RPMI7951 (cell line): ENCODE data around the gene PPME1. TPM values are rescaled to one million over a fixed set of nuclear protein-coding genes. Genes with fewer than 3 reads are reported as not detected.

Experiments used
- DNase-seq: peaks from one replicate; pipeline ENCODE4 v3.0.0-alpha.2; 2012; ENCODE audit warnings: low read depth
- total RNA-seq: library from RNA; depleted of rRNA; stranded (reverse); fragments of >200 nt; shearing (Covaris generic); gene quantifications from 2 replicates; pipeline ENCODE4 v1.2.3, GENCODE V29; 2014

The PPME1 gene
- total RNA-seq, 1 experiment from 2014 or later, result 63.8 TPM

- no peak for DNase-seq
These were observed 13.9 kb upstream of the PPME1 start for GRCh38 chr11:74157169-74157568.

- no peak for DNase-seq
These were observed 11.4 kb upstream of the PPME1 start for GRCh38 chr11:74159642-74160041.

- no peak for DNase-seq
These were observed 8.2 kb upstream of the PPME1 start for GRCh38 chr11:74162681-74163467.

DNA sequence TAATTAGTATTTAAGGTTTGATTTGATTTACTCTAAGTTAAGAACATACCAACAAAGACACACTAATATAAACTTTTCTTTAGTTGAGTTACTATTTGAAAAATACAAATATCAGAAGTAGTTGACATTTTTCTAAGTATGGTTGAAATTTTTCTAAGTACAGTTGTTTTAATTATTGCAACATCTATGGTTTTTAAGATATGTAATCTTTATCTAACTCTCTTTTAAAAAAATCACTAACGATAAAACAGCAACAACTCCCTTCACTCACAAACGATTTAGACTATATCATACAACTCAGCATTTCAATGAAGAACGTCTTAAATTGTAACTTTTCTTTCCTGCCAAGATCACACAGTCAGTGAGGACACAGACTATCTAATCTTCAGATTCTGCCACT, 2.3 kb upstream of the PPME1 start:
- DNase-seq, result no peak

DNA sequence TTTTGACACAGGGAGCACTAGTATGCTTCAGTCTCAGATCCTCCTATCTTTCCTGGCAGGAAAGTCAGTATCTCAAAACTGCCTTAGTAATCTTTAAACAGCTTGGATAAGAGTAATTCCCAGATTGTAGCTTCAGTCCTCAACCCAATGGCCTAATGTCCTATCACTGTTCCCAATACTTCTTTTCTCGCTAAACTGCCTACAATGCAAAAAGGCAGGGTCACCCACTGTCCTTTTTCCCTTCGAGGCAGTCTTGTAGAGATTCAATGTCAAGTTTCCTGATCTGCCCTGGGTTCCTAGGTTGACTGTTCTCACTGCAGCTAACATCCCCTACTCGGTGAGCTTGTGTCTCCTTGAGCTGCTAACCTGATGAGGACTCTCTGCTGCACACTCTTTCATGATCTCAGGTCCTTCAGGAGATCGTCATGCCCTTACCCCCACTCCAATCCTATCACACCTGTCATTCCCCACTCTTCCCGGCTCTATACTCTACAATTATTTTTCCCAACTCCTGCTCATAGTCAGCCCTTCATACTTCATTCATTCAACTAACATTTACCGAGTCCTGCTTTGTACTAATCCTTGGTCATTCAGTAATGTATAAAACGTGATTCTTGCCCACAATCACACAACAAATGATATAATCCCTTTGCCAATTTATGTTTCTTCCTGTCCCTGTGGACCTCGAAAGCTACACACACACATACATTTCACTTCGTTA, 1.2 kb upstream of the PPME1 start:
- peak; percentile 1 for DNase-seq

- peak; percentile 2 for DNase-seq
These were observed 510 bp downstream of the PPME1 start for GRCh38 chr11:74171630-74171968.

DNA sequence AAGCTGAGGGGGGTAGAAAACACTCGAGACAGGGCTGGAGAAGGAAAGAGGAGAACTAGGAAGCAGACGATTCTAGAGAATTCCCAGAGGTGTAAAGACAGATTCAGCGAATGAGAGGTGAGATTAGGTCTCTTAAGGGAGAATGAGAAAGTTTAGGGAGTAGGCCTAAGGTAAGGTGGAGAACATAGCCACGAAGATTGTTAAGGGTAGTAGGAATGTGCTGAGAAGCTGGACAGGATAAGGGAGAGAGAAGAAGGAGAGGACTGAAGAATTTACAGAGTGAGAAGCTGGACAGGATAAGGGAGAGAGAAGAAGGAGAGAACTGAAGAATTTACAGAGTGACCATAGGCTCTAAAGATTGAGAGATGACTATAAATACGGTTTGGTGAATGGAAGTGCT, 908 bp downstream of the PPME1 start:
- peak; percentile 3 for DNase-seq

DNA sequence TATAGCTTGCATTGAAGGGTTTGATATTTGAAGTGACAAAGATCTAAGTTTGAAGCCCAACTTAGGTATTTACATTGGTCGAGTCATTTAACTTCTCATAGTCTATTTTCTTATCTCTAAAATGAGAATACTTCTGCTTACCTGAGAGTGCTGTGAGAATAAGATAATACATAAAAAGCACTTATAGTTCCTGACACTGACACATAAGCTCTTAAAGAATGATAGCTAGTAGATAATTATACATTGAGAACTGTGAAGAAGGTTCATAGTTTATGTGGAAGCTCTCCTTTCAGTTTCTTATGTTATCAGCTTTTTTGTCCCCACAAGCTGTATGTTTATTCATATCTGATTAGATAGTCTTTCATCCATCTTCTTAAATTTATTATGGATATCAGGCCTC, 4.8 kb downstream of the PPME1 start:
- DNase-seq, result no peak

DNA sequence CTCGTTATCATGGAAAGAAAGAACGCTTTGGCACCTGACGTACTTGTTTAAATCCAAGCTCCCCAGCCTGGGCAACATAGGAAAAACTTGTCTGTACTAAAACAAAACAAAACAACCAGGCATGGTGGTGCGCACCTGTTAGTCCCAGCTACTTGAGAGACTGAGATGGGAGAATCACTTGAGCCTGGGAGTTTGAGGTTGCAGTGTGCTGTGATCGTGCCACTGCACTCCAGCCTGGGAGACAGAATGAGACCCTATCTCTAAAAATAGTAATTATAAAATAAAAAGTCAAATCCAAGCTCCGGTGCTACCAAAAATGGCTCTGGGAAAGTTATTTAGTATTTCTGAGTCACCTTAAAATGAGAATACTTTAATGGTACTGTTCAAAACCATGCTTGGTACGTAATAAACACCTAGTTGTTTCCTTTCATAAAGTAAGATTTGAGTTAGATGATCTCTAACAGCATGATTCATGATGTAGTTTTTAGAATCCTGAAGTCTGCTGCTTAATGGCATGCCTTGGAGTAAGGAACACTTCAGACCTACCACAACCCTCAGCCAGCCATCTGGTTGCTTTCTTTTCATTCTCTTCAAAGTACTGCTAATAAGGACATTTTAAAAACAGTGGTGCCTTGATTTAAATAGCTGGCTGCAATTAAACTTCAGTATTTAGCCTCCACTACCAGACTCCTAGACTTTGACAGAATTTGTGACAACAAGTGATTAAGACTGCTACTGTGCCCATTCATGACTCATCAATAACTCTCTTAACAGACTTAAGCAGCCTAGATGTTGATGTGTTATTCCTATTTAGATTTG, 8.4 kb downstream of the PPME1 start:
- peak; percentile 8 for DNase-seq

DNA sequence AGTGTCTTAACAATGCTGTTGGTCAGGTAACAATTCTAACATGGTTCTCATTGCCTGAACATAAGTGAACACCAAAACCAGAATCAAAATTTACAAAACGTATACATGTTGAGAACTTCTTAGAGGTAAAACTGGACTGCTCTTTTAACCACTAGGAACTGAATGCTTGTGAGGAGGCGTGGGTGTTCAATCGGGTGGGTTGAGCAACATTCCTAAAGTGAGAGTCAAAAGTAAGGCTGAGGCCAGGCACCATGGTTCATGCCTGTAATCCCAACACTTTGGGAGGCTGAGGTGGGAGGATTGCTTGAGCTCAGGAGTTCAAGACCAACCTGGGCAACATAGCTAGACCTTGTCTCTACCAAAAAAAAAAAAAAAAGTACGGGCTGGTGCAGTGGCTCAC, 11.5 kb downstream of the PPME1 start:
- DNase-seq, result peak; percentile 22

DNA sequence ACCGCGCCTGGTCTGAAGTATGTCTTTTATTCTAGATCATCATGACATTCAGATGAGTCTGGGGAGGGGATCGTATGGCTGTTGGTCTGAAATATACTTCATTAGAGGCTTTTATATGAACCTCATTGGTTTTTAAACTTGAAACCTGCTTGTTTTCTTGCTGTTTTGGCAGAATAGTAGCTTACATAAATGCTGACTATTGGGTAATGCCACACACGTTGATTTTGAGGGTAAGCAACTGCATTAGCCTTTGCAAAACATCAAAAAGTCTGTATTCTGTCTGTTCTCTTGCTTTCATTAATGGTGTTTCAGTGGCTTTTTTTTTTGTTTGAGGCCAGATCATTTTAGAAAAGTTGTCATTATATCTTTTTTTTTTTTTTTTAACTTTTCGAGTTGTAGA, 14.2 kb downstream of the PPME1 start:
- DNase-seq, result no peak

DNA sequence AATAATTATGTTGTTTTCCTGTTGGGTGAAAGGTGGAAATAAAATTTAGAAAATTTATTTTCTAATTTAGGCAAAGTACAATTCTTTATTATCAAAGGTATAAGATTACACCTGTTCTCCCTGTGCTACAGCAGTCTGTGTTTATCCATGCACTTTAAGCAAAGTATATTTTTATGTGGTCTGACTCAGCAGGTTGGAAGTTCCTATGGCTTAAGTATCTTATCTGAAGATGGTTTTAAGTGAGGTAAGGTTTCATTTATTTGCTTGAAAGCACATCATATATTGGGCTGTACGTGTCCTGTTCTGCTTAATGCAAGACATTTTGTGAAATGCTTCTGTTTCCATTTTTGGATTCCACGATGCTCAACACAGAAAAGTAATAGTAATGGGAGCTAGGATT, 14.6 kb downstream of the PPME1 start:
- DNase-seq, result no peak

DNA sequence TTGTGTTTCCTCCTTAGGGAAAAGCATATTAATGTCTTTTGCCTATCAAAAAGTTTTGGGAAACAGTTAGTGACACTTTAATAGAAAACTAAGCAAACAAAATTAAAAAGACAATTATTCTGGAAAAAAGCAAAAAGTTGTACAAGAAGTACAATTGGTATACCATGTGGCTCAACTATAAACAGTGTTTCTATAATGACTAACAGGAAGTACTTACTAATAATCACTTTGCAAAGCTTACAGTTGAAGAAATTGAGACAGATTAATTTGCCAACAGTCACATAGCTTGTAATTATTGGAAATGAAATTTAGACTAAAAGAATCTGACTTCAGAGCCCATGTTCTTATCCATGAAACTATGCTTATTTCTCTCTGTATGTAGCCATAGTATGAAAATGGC, 24.7 kb downstream of the PPME1 start:
- DNase-seq, result no peak

DNA sequence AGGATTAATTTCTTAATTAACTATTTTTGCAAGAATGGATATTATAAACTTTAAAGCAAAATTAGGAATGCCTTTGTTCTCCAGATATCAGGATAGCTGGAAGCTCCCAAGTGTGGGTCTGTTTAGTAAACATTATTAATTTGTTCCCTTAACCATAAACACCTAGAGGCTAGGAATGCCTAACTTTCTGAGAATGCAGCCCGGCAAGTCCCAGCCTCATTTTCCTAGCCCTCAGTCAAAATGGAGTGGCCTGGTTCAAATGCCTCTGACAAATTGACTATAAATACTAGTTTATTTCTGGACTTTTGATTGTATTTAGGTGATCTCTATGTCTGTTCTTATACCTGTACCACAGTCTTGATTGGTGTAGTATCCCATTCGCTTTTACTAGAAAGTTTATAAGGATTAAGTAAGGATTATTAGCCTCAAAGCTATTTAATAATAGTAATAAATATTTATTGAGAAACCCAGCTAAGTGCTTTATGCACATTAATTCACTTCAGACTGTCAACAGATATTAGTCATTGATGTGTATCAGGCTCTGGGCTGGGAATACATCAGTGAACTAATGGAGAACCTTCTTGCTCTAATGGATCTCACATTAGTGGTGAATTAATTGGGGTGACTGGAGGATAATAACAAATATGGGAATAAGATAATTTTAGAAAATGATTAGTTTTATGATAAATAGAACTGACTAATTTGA, 25.8 kb downstream of the PPME1 start:
- DNase-seq, result no peak

- no peak for DNase-seq
These were observed 32.9 kb downstream of the PPME1 start for GRCh38 chr11:74203966-74204365.

DNA sequence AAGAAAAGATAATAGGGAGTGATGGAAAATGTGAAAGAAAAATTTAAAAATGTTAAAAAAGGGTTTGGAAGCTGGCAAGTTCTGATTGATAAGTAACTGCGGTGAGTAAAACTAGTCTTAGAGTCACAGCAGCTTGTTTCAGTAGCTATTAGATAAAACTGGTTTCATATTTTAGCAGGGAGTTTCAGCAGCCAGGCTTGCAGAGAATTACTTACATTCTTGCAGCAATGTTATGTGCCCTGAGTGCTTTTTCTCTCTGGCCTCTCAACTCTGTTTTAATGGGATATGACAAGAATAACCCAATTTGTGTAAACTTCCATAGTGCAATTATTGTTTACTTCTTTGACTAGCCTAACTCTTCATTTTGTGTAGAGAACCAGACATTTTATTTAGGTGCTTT, 33.6 kb downstream of the PPME1 start:
- no peak for DNase-seq

- DNase-seq, result no peak
These were observed 34.1 kb downstream of the PPME1 start for GRCh38 chr11:74205181-74205580.

DNA sequence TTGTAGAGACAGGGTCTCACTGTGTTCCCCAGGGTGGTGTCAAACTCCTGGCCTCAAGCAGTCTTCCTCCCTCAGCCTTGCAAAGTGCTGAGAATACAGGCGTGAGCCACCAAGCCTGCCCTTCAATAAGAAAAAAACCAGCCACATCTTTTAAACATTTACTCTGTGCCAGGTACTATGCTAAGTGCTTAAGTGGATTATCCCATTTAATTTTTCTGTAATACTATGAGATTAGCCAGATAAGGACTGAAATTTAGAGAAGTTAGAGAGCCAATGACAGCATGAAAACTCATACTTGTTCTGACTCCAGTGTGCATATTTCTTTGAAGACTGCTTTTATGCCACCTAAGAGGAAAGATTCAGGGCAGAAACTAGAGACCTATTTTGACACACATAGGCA, 35.7 kb downstream of the PPME1 start:
- no peak for DNase-seq

DNA sequence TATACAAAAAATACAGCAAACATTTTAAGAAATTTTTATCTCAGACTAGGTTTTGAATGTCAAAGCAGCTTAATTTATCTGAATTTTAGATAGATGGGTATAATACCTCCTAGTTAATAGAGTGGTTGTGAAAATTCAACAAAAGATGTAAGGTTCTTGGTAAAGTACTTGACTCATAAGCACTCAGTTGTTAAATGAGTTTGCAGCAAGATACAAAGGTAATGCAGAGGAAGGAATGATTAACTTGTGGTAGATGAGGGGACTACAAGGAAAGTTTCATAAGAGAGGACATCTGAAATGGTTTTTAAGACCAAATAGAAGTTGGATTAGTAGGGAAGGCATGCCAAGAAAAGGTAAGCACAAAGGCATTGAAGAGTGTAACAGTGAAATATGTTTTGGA, 37.4 kb downstream of the PPME1 start:
- no peak for DNase-seq

DNA sequence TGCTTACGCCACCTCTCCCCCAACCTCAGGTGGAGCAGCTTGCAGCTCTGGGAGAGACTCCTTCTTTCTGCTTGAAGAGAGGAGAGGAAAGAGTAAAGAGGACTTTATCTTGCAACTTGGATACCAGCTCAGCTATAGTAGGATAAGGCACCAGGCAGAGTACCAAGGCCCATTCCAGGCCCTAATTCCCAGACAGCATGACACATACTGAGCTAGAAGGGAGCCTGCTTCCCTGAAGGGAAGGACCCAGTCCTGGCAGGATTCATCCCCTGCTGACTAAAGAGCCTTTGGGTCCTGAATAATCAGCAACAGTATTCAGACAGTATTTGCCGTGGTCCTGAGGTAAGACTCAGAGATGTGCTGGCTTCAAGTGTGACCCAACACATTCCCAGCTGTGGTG, 41.4 kb downstream of the PPME1 start:
- no peak for DNase-seq

GRCh38 chr11:74220376-74220775, 49.3 kb downstream of the PPME1 start:
- DNase-seq, result no peak

DNA sequence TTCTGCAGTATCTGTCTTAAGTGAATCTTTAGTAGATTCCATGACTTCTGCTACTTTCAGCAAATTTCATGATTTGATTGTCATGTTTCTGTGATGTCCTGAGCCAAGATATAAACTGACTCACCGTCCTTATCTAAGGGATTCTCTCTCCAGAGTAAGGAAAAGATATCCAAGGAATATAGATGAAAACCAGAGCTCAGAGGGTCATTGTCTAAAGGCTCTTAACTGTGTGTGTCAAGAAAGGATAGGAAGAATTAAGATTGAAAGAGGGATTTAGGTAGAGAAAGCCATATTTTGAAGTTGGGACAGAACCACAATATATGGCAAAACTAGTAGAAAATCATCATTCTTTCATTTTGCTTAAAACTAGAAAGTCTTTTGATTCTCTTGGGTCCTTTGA, 50.7 kb downstream of the PPME1 start:
- no peak for DNase-seq
